ENCODE results near the gene MTG2.

The MTG2 gene

DNA sequence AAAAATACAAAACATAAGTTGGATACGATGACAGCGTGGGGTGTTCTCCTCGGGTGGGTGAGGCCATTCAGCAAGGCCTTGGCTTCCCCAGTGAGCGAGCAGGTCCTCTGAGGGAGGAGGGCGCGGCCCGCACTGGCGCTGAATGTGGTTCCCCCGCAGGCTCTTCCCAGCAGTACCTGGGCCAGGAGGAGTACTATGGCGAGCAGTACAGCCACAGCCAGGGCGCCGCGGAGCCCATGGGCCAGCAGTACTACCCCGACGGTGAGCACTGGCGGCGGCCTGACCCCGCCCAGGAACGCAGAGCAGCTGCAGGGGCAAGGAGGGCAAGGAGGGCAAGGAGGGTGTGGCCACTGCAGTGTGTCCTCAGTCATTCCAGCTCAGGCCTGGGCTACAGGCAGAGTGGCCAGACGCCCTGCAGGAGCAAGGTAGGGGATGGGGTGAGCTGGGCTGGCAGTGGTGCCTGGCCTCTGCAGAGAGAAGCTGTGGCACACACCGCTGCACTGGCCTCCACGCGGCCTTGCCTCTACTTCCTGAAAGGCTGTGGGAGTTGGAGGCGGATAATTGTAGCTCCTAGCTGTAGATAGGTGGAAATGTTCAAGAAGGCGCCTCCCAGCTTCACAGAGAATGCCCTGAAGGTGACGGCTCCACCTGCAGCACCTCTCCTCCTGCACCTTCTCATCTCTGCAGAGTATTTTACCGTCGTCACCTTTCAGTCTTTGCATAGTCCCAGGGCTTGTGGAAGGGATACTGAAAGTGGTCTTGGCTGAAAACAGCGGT, 18.7 kb upstream of the MTG2 start:
- no peak for DNase-seq

DNA sequence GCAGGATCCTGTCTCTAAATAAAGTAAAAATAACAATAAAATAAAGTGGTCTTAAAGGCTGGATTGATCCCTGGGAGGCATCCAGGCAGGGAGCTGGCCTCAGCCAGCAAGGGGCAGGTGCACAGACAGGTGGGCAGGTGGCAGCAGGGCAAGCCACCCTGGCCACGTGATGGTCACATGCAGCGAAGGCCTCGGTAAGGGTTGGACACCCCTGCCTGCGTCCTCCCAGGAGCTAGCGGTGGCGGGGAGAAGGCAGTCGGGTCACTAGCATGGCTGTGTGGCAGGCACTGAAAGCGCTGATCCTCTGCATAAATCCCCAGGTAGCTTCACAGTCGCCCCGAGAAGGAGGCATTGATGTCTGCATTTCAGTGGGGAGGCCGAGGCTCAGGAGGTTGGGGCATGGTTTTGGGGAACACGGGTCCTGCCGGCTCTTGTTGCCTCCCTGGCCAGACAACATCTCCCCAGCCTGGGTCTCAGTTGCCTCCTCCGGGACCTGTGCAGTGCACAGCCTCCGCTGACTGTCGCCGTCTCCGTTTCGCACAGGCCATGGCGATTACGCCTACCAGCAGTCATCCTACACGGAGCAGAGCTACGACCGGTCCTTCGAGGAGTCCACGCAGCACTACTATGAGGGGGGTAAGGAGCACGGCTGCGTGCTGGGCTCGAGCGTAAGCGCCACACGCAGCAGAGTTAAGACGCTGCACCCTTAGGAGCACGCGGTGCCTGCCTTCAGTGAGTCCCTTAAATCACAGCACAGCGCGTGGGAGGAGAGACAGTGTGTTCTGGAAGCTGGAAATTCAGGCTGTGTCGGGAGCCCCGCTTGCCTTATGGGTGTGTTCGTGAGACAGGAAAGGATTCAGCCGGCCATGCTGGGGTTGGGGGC, 17.7 kb upstream of the MTG2 start:
- no peak for DNase-seq

- DNase-seq = no peak
Measured at GRCh38 chr20:62165762-62166399, 16.9 kb upstream of the MTG2 start.

- no peak for DNase-seq
Measured at GRCh38 chr20:62167474-62167873, 15.4 kb upstream of the MTG2 start.

DNA sequence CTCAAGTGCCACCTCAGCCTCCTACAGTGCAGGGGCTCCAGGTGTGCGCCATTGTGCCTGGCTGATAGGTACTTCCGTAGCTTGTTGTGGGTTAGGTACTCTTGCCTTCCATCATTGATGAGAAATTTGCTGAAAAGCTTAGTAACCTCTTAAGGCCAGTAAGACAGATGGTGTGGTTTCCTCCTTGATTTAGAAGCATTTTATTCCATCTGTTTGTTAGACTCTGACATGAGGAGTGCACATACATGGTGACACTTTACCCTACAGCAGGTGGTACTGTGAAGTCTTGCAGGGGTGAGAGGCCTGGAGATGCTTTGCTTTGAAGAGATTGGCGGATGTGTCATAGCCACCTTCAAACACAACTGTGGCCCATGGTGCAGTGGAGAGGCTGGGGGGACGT, 14.8 kb upstream of the MTG2 start:
- DNase-seq = no peak

DNA sequence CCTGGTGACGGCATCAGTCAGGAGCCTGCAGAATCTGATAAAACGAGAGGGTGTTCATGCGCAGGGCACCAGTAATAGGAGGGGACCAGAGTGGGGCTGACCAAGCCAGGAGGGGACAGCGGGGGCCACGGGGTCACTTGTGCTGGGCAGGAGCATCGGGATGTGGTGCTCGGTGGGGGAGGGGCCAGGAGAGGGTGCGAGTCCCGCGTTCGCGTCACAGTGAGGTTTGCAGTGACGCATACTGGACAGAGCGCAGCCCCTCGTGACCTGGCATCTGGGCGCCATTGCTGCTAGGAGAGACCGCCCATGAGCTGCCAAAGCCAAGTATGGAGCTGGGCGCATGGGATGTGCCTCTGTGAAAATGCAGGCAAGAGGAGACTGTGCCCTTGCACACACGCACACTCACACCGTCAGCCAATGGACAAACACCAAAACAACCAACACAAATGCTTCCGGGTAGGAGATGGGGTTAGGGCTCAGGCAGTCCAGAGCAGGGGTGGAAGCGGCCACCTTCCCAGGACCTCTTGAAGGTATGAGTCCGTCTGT, 13.9 kb upstream of the MTG2 start:
- DNase-seq = no peak

DNA sequence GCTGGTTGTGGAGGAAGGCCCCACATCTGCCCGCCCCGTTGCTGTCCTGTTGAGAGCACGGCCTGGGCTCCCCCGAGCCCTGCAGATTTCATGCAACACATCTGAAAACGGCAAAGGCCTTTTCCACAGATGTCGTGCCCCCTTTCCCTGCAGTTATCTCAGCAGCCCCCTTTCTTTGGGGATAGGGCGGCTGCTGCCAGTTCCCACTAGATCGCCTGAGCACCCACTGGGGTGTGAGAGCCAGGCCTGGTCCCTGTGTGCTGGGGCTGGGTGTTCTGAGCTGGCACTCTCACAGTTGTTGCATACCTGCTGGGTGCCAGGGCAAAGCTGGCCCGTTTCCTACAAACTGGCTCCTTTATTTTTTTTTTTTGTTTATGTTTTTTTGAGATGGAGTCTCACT, 12.3 kb upstream of the MTG2 start:
- no peak for DNase-seq

- no peak for DNase-seq
Measured at GRCh38 chr20:62171245-62171644, 11.6 kb upstream of the MTG2 start.

DNA sequence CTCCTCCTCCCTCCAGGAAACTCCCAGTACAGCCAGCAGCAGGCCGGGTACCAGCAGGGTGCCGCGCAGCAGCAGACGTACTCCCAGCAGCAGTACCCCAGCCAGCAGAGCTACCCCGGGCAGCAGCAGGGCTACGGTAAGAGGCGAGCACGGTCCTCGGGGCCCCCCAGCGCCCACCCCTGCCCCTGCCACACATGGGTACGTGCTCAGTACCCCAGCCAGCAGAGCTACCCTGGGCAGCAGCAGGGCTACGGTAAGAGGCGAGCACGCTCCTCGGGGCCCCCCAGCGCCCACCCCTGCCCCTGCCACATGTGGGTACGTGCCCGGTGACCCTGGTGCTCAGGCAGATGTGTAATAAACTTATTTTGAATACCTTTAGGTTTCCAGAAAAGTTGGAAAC, 10.2 kb upstream of the MTG2 start:
- DNase-seq = no peak

GRCh38 chr20:62174021-62174804, 8.6 kb upstream of the MTG2 start:
- DNase-seq = no peak

DNA sequence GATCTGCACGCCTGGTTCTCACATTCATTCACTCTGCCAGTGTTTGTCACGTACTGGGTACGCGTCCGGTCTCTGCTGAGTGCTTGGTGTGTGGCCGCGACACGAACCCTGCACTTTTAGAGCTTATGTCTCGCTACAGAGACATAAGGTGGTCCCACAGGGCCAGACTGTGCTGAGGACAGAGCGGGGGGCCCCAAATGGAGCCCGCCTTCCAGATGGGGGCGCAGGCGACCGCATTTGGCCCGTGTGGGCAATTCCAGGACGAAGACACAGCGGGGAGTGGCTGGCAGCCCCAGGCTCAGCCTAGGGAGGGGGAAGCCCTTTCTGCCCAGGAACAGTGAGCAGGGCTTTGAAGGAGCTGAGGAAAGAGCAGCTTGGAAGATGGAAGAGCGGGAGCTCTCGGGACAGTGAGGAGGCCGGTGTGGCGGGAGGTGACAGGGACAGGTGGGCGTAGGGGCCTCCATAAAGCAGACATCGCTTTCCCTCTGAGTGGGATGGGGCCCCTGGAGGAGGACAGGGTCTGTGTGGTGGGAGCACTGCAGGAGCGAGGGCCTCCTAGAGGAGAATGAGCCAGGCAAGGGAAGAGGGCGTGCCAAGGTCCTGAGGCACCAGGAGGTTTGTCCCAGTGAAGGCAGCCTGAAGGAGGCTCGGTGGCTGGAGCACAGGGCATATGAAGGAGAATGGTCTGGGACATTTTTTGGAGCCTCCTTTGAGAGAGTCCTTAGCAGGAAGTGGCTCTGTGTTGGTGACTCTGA, 7.8 kb upstream of the MTG2 start:
- DNase-seq = no peak

DNA sequence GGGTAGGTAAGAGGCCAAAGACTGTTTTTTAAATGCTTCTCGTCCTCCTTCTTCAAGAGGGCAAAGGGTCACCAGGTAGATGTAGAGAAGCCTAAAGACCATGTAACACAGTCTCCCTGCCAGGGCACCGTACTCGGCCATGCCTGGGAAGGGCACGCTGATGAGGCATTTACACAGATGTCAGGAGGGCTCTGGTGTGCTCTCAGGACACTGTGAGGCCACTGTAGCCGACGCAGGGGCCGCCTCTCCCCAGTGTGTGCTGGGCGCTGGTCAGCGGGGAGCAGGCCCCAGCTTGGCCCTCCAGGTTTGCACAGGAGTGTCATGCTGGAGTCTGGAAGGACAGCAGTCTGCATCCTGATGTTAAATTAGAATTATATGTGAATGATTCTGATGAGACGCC, 7.1 kb upstream of the MTG2 start:
- no peak for DNase-seq

- DNase-seq = no peak
Measured at GRCh38 chr20:62176866-62177265, 6.0 kb upstream of the MTG2 start.

- no peak for DNase-seq
Measured at GRCh38 chr20:62177307-62177706, 5.5 kb upstream of the MTG2 start.

DNA sequence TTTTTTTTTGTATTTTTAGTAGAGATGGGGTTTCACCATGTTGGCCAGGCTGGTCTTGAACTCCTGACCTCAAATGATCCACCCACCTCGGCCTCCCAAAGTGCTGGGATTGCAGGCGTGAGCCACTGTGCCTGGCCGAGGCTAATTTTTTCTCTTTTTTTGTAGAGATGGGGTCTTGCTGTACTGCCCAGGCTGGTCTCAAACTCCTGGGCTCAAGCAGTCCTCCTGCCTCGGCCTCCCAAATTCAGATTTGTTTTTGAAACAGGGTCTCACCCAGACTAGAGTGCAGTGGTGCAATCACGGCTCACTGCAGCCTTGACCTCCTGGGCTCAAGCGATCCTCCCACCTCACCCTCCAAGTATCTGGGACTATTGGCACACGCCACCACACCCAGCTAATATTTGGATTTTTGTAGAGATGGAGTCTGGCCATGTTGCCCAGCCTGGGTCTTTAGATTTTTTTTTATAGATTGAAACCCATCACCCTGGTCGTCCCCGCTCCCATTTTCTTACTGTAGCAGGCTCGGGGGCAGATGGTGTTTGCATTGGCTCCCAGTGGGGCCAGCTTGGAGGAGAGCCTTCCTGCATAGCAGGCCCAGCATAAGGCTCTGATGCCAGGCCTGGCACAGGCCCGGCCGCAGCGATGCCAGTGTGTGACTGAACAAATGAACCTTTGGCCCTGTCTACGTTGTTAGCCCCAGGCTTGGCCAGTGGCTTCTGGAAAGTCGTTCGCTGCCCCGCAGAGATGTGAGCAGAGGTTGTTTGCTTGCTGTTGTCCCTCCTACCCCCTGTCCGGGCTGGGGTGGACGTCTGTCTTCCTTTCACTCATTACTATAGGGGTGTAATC, 4.3 kb upstream of the MTG2 start:
- DNase-seq = no peak

- DNase-seq = no peak
Measured at GRCh38 chr20:62179162-62179504, 3.7 kb upstream of the MTG2 start.

- no peak for DNase-seq
Measured at GRCh38 chr20:62181808-62182207, 1.0 kb upstream of the MTG2 start.

DNA sequence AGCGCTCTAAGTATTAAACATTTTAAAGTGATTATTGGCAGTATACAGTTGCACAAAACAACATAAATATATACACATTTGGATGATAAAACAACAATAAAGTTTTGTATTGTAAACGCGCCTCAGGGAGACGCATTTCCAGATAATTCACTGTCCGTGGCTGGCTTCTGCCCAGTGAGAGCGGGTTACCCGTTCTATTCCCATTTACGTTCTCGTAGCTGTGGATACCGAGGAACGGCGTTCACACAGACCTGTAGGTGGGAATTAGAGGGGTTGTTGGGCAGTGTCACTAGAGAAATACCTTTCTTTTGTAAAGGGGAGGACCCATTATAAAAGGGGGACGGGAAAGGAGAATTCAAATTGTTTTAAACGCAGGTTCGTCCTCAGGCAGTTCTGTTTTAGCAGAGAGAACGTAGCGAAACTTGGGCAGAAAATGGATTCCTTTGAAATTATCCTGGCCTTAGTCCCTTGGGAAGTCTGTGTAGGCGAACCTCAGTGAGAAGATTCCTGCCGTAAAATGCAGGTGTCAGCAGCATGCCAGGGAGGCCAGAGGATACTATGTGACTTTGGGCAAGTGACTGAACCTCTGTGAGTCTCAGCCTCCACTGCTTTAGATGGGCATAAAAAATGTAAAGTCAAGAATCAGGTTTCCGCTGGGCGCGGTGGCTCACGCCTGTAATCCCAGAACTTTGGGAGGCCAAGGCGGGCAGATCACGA, 756 bp downstream of the MTG2 start:
- no peak for DNase-seq

GRCh38 chr20:62186096-62186426, 3.2 kb downstream of the MTG2 start:
- DNase-seq = no peak

All from NCI-H69 (cell line).